Chondrocyte (in vitro differentiated cells): ENCODE data around the gene APOL1. TPM values are rescaled to one million over a fixed set of nuclear protein-coding genes. Genes with fewer than 3 reads are reported as not detected.
"Not testable (repeated sequence)": the region's sequence is repeated elsewhere in the genome, so short reads cannot be mapped to it uniquely, and the experiment has no call there.

Experiments
- DNase-seq: peaks from one replicate; pipeline ENCODE4 v3.0.0; 2021; ENCODE audit warnings: mixed read lengths, low spot score
- H3K27ac Mint-ChIP-seq: one replicate; pipeline ENCODE4 v1.8.0; 2021; ENCODE audit warnings: mild to moderate bottlenecking, moderate library complexity, mixed read lengths; ENCODE audit not compliant: unreplicated experiment
- H3K27me3 Mint-ChIP-seq: 2 replicates; pipeline ENCODE4 v1.8.0; 2021; ENCODE audit warnings: low read depth, mixed read lengths
- H3K36me3 Mint-ChIP-seq: 2 replicates; pipeline ENCODE4 v1.8.0; 2021; ENCODE audit warnings: low read depth, mixed read lengths
- H3K4me1 Mint-ChIP-seq: 2 replicates; pipeline ENCODE4 v1.8.0; 2021; ENCODE audit warnings: low read depth, mild to moderate bottlenecking, mixed read lengths
- H3K4me3 Mint-ChIP-seq: one replicate; pipeline ENCODE4 v1.8.0; 2021; ENCODE audit warnings: mild to moderate bottlenecking, moderate library complexity, mixed read lengths; ENCODE audit not compliant: unreplicated experiment
- H3K9me3 Mint-ChIP-seq: 2 replicates; pipeline ENCODE4 v1.8.0; 2021; ENCODE audit warnings: low read depth, mixed read lengths
- total RNA-seq: library from RNA; stranded (reverse); gene quantifications from 3 replicates; pipeline ENCODE4 v1.2.1, GENCODE V29; 2021
- TF ChIP-seq, protein P1 (sequence below): fragments of 200-600 bp; sonication (generic); IDR thresholded peaks from 2 replicates; pipeline ENCODE4 v1.5.0; 2021; ENCODE audit warnings: antibody characterized with exemption, mild to moderate bottlenecking, moderate library complexity

APOL1 gene
- total RNA-seq, 1 donor from 2014 or later = 16.9 TPM

DNA sequence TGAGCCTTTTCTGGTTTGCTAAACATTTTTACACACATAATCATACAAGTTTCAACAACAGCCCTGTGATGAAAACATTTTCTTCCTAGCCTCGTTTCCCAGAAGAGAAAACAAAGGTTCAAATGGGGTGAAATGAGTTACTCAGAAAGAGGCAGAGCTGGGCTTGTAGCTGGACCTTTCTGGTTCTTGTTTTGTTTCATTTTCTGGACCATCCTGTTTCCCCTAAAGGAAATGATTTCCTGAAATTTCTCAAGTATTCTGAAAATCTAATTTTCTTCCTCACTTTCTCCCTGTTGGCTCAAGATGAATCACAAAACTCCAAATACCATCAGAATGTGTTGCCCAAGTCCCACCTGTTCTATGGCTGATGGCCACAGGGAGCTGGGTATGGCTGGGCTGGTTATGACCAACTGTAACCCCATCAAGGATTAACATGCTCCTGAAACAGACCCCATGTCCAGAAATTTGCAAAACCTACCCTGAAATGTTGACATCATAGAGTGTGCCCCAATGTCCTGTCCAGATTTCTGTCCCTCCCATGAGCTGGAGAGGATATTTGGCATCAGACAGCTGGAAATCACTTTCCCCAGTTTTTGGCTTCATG, 44.7 kb upstream of the APOL1 start:
- H3K27ac Mint-ChIP-seq = no peak overlapping the region
- H3K4me1 Mint-ChIP-seq = peaks cover 7% of the 10 kb centered on the region
- H3K36me3 Mint-ChIP-seq = no peaks in the 10 kb centered on the region

DNA sequence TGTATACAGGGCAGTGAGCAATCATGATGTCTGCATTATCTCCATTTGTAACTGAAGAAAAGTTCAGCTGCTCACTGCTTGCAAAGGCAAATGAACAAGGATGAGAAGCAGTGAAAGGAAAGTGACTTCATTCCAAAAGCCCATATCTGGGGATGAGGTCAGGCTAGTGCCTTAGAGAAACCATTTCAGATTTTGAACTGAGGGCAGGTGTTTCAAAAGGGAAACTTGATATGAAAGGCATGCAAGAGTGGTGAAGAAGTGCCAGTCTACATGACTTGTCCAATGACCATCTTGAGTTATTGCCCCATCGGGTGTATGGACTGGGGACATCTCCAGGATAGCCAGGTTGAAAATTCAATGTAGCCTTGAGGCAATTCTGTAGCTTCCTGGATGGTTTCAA, 44.0 kb upstream of the APOL1 start:
- no peaks in the 10 kb centered on the region for H3K36me3 Mint-ChIP-seq
- no peak overlapping the region for H3K27ac Mint-ChIP-seq
- H3K27me3 Mint-ChIP-seq = peaks cover 15% of the 10 kb centered on the region
- TF ChIP-seq, protein P1, sequence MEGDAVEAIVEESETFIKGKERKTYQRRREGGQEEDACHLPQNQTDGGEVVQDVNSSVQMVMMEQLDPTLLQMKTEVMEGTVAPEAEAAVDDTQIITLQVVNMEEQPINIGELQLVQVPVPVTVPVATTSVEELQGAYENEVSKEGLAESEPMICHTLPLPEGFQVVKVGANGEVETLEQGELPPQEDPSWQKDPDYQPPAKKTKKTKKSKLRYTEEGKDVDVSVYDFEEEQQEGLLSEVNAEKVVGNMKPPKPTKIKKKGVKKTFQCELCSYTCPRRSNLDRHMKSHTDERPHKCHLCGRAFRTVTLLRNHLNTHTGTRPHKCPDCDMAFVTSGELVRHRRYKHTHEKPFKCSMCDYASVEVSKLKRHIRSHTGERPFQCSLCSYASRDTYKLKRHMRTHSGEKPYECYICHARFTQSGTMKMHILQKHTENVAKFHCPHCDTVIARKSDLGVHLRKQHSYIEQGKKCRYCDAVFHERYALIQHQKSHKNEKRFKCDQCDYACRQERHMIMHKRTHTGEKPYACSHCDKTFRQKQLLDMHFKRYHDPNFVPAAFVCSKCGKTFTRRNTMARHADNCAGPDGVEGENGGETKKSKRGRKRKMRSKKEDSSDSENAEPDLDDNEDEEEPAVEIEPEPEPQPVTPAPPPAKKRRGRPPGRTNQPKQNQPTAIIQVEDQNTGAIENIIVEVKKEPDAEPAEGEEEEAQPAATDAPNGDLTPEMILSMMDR = no peak
- peaks cover 4% of the 10 kb centered on the region for H3K9me3 Mint-ChIP-seq
- no peak for DNase-seq
- no peak overlapping the region for H3K4me3 Mint-ChIP-seq
- H3K4me1 Mint-ChIP-seq = peaks cover 7% of the 10 kb centered on the region

More for the DNA sequence above, 44.7 kb upstream of the APOL1 start:
- Mint-ChIP-seq H3K4me3 (no peak overlapping the region), H3K27me3 (peaks cover 12% of the 10 kb centered on the region), H3K9me3 (peaks cover 4% of the 10 kb centered on the region)
- TF ChIP-seq, protein P1 = no peak
- DNase-seq = no peak

DNA sequence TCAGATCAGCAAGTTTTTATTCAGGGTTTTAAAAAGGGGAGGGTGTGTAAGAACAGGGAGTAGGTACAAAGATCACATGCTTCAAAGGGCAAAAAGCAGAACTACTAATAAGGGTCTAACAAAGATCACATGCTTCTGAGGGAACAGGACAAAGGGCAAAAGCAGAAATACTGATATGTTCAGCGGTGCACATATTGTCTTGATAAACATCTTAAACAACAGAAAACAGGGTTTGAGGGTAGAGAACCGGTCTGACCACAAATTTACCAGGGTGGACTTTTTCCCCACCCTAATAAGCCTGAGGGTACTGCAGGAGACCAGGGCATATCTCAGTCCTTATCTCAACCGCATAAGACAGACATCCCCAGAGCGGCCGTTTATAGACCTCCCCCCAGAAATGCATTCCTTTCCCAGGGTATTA, 43.4 kb upstream of the APOL1 start:
- H3K36me3 Mint-ChIP-seq, DNase-seq, H3K4me3 Mint-ChIP-seq, H3K4me1 Mint-ChIP-seq, H3K9me3 Mint-ChIP-seq, H3K27ac Mint-ChIP-seq: not testable (repeated sequence)
- peaks cover 15% of the 10 kb centered on the region for H3K27me3 Mint-ChIP-seq

DNA sequence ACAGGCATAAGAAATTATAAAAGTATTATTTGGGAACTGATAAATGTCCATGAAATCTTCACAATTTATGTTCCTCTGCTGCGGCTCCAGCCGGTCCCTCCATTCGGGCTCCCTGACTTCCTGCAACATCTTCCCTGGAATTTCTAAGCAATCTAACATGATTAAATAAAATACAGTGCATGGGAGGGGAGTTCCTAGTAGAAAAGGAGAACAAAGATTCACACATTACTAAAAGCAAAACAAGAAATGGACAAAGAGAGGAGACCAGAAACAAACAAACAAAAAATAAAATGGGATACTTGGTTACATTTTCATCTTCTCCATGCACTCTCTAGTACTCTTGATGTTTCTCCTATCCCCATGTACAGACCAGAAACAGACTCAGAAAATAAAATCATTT, 42.7 kb upstream of the APOL1 start:
- peaks cover 4% of the 10 kb centered on the region for H3K9me3 Mint-ChIP-seq
- H3K4me3 Mint-ChIP-seq = no peak overlapping the region
- H3K36me3 Mint-ChIP-seq = no peaks in the 10 kb centered on the region
- H3K27ac Mint-ChIP-seq = no peak overlapping the region
- DNase-seq = no peak
- H3K27me3 Mint-ChIP-seq = peaks cover 20% of the 10 kb centered on the region
- peaks cover 7% of the 10 kb centered on the region for H3K4me1 Mint-ChIP-seq
- TF ChIP-seq, protein P1 = no peak

DNA sequence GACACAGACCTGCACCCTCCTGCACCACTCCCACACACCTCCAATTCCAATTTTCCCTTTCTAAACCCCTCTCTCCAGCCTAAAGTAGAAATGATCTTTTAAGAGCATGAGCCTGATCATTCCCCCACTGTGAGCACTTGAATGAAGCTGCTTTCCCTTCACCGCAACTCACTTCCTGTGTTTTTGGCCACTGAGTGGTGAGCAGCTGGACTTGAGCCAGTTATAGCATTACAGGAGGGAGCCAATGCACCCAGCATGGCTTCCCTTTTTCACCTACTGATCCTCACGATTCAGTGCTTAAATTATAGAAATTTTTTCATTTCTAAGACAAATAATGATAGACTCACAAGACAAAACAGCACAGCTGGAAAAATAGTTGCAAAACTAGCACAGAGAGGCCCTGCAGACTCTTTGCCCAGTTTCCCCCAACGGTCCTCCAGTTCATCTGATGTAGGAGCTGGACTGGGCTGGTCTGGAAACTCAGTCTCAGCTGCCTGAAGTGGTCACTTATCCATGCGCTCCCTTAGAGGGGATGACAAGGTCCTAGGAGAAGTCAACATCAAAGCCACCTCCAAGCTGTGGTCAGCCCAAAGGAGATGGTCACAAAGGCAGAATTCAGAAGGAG, 41.6 kb upstream of the APOL1 start:
- Mint-ChIP-seq H3K4me1 (peaks cover 7% of the 10 kb centered on the region), H3K4me3 (no peak overlapping the region), H3K27me3 (peaks cover 28% of the 10 kb centered on the region), H3K9me3 (peaks cover 4% of the 10 kb centered on the region), H3K36me3 (no peaks in the 10 kb centered on the region), H3K27ac (no peak overlapping the region)
- no peak for DNase-seq
- TF ChIP-seq, protein P1 = no peak

DNA sequence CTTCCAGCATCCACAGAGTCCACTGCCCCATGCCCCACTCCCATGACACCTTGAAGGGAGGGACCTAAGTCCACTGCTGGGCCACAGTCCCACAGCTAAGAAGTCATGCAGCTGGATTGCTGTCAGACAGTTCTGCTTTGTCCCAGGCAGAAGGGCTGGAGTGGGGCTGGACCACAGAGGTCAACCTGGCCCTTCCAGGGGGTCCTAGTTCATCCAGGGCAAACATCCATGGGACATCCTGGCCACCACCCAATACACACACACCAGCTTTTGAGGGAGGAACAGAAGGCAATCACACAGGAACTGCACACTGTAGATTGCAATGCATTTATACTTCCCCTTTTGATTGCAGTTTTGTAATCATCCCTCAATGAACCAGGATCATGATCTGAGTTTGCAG, 40.0 kb upstream of the APOL1 start:
- H3K27ac Mint-ChIP-seq = no peak overlapping the region
- H3K4me3 Mint-ChIP-seq = no peak overlapping the region
- H3K4me1 Mint-ChIP-seq = peaks cover 7% of the 10 kb centered on the region
- H3K27me3 Mint-ChIP-seq = peaks cover 28% of the 10 kb centered on the region
- no peak for DNase-seq
- H3K9me3 Mint-ChIP-seq = peaks cover 4% of the 10 kb centered on the region
- no peaks in the 10 kb centered on the region for H3K36me3 Mint-ChIP-seq
- TF ChIP-seq, protein P1 = no peak
